ENCODE results near the gene PARD3B. TPM values are rescaled to one million over a fixed set of nuclear protein-coding genes. Genes with fewer than 3 reads are reported as not detected.

PARD3B gene
- total and polyA plus RNA-seq, 8 donors: 1.8 to 42.6 (median 15.1) TPM

- H3K9me3 ChIP-seq: no peaks in the 10 kb centered on the region
- peaks cover 0 to 8% (median 0%) of the 10 kb centered on the region in 4 donors for H3K4me1 ChIP-seq
- no peak for TF ChIP-seq POLR2AphosphoS5 (IDR thresholded peaks at IDR 0.05)
- no peak for TF ChIP-seq POLR2A (IDR thresholded peaks at IDR 0.05)
- TF ChIP-seq EP300 (IDR thresholded peaks at IDR 0.05): no peak
- TF ChIP-seq CTCF (IDR thresholded peaks at IDR 0.05): no peak
- intact Hi-C loops (cut with DNase I; ENCODE audit: low total_unique reads): no loop called here
- no peak overlapping the region for H3K4me3 ChIP-seq
- WGBS, 5 donors: 62 to 80% (median 78%) methylated on average over 1 of the region's 1 CpG
- no peak for DNase-seq
- H3K27ac ChIP-seq: no peak overlapping the region
- no peaks in the 10 kb centered on the region for H3K36me3 ChIP-seq
- no peaks in the 10 kb centered on the region for H3K27me3 ChIP-seq
Measured at GRCh38 chr2:204886713-204887112, 341.4 kb downstream of the PARD3B start.

GRCh38 chr2:204888222-204888621 is 342.9 kb downstream of the PARD3B start:
- Histone ChIP-seq H3K27me3 (no peaks in the 10 kb centered on the region), H3K27ac (no peak overlapping the region), H3K4me1 (no peaks in the 10 kb centered on the region), H3K36me3 (no peaks in the 10 kb centered on the region), H3K9me3 (no peaks in the 10 kb centered on the region), H3K4me3 (no peak overlapping the region)
- no peak for TF ChIP-seq CTCF (IDR thresholded peaks at IDR 0.05)
- TF ChIP-seq EP300 (IDR thresholded peaks at IDR 0.05): no peak
- no peak for TF ChIP-seq POLR2AphosphoS5 (IDR thresholded peaks at IDR 0.05)
- TF ChIP-seq POLR2A (IDR thresholded peaks at IDR 0.05): no peak
- intact Hi-C loops (cut with DNase I; ENCODE audit: low total_unique reads): no loop called here
- no peak for DNase-seq

- Histone ChIP-seq H3K36me3 (no peaks in the 10 kb centered on the region), H3K27me3 (no peaks in the 10 kb centered on the region), H3K27ac (no peak overlapping the region), H3K4me3 (no peak overlapping the region), H3K9me3 (no peaks in the 10 kb centered on the region), H3K4me1 (peaks cover 0 to 3% (median 0%) of the 10 kb centered on the region in 4 donors)
- DNase-seq: no peak
- intact Hi-C loops (cut with DNase I; ENCODE audit: low total_unique reads): no loop called here
- WGBS, 5 donors: 87 to 94% (median 92%) methylated on average over 2 of the region's 2 CpGs
- no peak for TF ChIP-seq POLR2AphosphoS5 (IDR thresholded peaks at IDR 0.05)
- TF ChIP-seq CTCF (IDR thresholded peaks at IDR 0.05): no peak
- TF ChIP-seq POLR2A (IDR thresholded peaks at IDR 0.05): no peak
Measured at GRCh38 chr2:204890680-204891079, 345.4 kb downstream of the PARD3B start.

- Histone ChIP-seq H3K27me3 (no peaks in the 10 kb centered on the region), H3K9me3 (no peaks in the 10 kb centered on the region), H3K27ac (no peak overlapping the region), H3K36me3 (no peaks in the 10 kb centered on the region), H3K4me3 (no peak overlapping the region), H3K4me1 (peaks cover 0 to 8% (median 3%) of the 10 kb centered on the region in 4 donors)
- 92 to 97% (median 93%) methylated on average over 2 of the region's 2 CpGs for WGBS, 5 donors
- TF ChIP-seq CTCF (IDR thresholded peaks at IDR 0.05): no peak
- no peak for TF ChIP-seq EP300 (IDR thresholded peaks at IDR 0.05)
- no peak for TF ChIP-seq POLR2A (IDR thresholded peaks at IDR 0.05)
- no peak for TF ChIP-seq POLR2AphosphoS5 (IDR thresholded peaks at IDR 0.05)
- no peak for DNase-seq
- intact Hi-C loops (cut with DNase I; ENCODE audit: low total_unique reads): no loop called here
Measured at GRCh38 chr2:204891739-204892138, 346.5 kb downstream of the PARD3B start.

All from stomach (tissue), 9 donors.